ENCODE results near the gene FBRSL1.

FBRSL1 gene

DNA sequence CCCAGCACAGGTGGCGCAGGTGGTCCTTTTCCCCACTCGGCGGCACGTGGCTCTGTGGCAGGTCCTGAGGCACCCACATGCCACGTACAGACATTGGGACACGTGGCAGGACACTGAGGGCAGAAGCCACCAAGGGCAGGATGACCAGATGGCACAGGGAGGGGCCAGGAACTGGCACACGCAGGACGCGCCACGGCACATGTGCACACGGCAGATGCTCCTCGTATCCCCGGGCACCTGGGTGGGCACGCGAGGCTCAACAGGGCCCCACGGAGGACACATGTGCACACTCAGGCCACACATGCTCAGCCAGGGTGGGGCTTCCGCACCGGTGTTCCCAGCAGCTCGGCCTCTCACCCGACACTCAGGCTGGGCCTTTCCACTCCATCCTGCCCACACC is 52.0 kb downstream of the FBRSL1 start:
- ATAC-seq: no peak

GRCh38 chr12:132542661-132543060 is 52.7 kb downstream of the FBRSL1 start:
- ATAC-seq: no peak
- TF ChIP-seq PPARA (CRISPR knock-in tag; IDR thresholded peaks at IDR 0.05; ENCODE audit: borderline replicate concordance) (no peak), CREB5 (CRISPR knock-in tag; IDR thresholded peaks at IDR 0.05; ENCODE audit: low read depth) (no peak), BACH2 (CRISPR knock-in tag; IDR thresholded peaks at IDR 0.05; ENCODE audit: borderline replicate concordance) (no peak), RARB (CRISPR knock-in tag; IDR thresholded peaks at IDR 0.05) (no peak), PATZ1 (CRISPR knock-in tag; IDR thresholded peaks at IDR 0.05; ENCODE audit: borderline replicate concordance) (no peak), ZFP30 (CRISPR knock-in tag; IDR thresholded peaks at IDR 0.05) (no peak), ZNF565 (CRISPR knock-in tag; conservative IDR thresholded peaks at IDR 0.05; ENCODE audit: low read depth) (no peak), ZNF8 (CRISPR knock-in tag; IDR thresholded peaks at IDR 0.05) (no peak), CSDC2 (CRISPR knock-in tag; IDR thresholded peaks at IDR 0.05) (no peak), TOX (CRISPR knock-in tag; IDR thresholded peaks at IDR 0.05; ENCODE audit: borderline replicate concordance) (no peak), ZNF70 (CRISPR knock-in tag; IDR thresholded peaks at IDR 0.05) (no peak), TCF4 (CRISPR knock-in tag; IDR thresholded peaks at IDR 0.05; ENCODE audit: borderline replicate concordance) (no peak), ARNTL (CRISPR knock-in tag; IDR thresholded peaks at IDR 0.05; ENCODE audit: borderline replicate concordance, low read depth) (no peak)

More for the DNA sequence above, 52.0 kb downstream of the FBRSL1 start:
- TF ChIP-seq PATZ1 (CRISPR knock-in tag; IDR thresholded peaks at IDR 0.05; ENCODE audit: borderline replicate concordance) (no peak), CREB5 (CRISPR knock-in tag; IDR thresholded peaks at IDR 0.05; ENCODE audit: low read depth) (no peak), ZNF8 (CRISPR knock-in tag; IDR thresholded peaks at IDR 0.05) (no peak), SNAI2 (CRISPR knock-in tag; IDR thresholded peaks at IDR 0.05) (no peak), ZC3H10 (CRISPR knock-in tag; IDR thresholded peaks at IDR 0.05) (no peak), CSDC2 (CRISPR knock-in tag; IDR thresholded peaks at IDR 0.05) (no peak), ARNTL (CRISPR knock-in tag; IDR thresholded peaks at IDR 0.05; ENCODE audit: borderline replicate concordance, low read depth) (no peak), ISL1 (CRISPR knock-in tag; IDR thresholded peaks at IDR 0.05) (no peak), ESRRG (CRISPR knock-in tag; IDR thresholded peaks at IDR 0.05) (no peak), GLIS3 (CRISPR knock-in tag; IDR thresholded peaks at IDR 0.05) (no peak), PPARA (CRISPR knock-in tag; IDR thresholded peaks at IDR 0.05; ENCODE audit: borderline replicate concordance) (no peak), POU6F1 (CRISPR knock-in tag; IDR thresholded peaks at IDR 0.05; ENCODE audit: borderline replicate concordance, low read depth) (no peak), ZNF565 (CRISPR knock-in tag; conservative IDR thresholded peaks at IDR 0.05; ENCODE audit: low read depth) (no peak), ZFP30 (CRISPR knock-in tag; IDR thresholded peaks at IDR 0.05) (no peak), ZNF70 (CRISPR knock-in tag; IDR thresholded peaks at IDR 0.05) (no peak)
- TF ChIP-seq, protein P1, sequence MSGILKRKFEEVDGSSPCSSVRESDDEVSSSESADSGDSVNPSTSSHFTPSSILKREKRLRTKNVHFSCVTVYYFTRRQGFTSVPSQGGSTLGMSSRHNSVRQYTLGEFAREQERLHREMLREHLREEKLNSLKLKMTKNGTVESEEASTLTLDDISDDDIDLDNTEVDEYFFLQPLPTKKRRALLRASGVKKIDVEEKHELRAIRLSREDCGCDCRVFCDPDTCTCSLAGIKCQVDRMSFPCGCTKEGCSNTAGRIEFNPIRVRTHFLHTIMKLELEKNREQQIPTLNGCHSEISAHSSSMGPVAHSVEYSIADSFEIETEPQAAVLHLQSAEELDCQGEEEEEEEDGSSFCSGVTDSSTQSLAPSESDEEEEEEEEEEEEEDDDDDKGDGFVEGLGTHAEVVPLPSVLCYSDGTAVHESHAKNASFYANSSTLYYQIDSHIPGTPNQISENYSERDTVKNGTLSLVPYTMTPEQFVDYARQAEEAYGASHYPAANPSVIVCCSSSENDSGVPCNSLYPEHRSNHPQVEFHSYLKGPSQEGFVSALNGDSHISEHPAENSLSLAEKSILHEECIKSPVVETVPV (CRISPR knock-in tag; IDR thresholded peaks at IDR 0.05): no peak
- TF ChIP-seq, protein P2, sequence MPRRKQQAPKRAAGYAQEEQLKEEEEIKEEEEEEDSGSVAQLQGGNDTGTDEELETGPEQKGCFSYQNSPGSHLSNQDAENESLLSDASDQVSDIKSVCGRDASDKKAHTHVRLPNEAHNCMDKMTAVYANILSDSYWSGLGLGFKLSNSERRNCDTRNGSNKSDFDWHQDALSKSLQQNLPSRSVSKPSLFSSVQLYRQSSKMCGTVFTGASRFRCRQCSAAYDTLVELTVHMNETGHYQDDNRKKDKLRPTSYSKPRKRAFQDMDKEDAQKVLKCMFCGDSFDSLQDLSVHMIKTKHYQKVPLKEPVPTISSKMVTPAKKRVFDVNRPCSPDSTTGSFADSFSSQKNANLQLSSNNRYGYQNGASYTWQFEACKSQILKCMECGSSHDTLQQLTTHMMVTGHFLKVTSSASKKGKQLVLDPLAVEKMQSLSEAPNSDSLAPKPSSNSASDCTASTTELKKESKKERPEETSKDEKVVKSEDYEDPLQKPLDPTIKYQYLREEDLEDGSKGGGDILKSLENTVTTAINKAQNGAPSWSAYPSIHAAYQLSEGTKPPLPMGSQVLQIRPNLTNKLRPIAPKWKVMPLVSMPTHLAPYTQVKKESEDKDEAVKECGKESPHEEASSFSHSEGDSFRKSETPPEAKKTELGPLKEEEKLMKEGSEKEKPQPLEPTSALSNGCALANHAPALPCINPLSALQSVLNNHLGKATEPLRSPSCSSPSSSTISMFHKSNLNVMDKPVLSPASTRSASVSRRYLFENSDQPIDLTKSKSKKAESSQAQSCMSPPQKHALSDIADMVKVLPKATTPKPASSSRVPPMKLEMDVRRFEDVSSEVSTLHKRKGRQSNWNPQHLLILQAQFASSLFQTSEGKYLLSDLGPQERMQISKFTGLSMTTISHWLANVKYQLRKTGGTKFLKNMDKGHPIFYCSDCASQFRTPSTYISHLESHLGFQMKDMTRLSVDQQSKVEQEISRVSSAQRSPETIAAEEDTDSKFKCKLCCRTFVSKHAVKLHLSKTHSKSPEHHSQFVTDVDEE (CRISPR knock-in tag; IDR thresholded peaks at IDR 0.05): no peak
